HepG2 (cell line): ENCODE results near the gene TMEM253. TPM values are rescaled to one million over a fixed set of nuclear protein-coding genes. Genes with fewer than 3 reads are reported as not detected.

Source experiments
- ATAC-seq: fragments of 200-7000 bp; cut with Tn5 transposase; 3 replicates; pipeline ENCODE4 v1.9.1; 2020; ENCODE audit warnings: mild to moderate bottlenecking, moderate library complexity
- BruUV-seq: library from RNA; stranded (reverse); fragments of 400-500 nt; replicated peaks from 2 replicates; lab custom pipeline; 2021; lab: Mats Ljungman, UMichigan
- CTCF ChIA-PET: fragments of 300-600 bp; formaldehyde crosslinking; extraction: SDS; loops from one replicate; lab custom pipeline; 2021; ENCODE audit warnings: low total read pairs, inconsistent platforms, low intra/inter-chr PET ratio; lab: Yijun Ruan, JAX
- POLR2A ChIA-PET: fragments of 350-600 bp; sonication (Branson Sonifier 250); formaldehyde crosslinking; loops from one replicate; lab custom pipeline; 2020; ENCODE audit warnings: antibody characterized with exemption, inconsistent platforms; lab: Yijun Ruan, JAX
- DNase-seq: peaks from one replicate; pipeline ENCODE4 v3.0.0-alpha.2; 2015; ENCODE audit warnings: low spot score
- FAIRE-seq: peaks from 3 replicates; lab custom pipeline; 2011; peaks lifted over from hg19 to GRCh38; lab: Jason Lieb, UNC
- H2AFZ ChIP-seq: one replicate; pipeline ENCODE4 v1.6.1; 2011; ENCODE audit warnings: low read length, inconsistent platforms
- H3K27ac ChIP-seq: fragments of 300-600 bp; 3 replicates; pipeline ENCODE4 v1.8.0; 2011; ENCODE audit warnings: mixed run types, mild to moderate bottlenecking, mixed read lengths, low read length, inconsistent platforms; ENCODE audit not compliant: insufficient read depth; ENCODE audit errors: extremely low read length
- H3K27me3 ChIP-seq, 2 experiments: fragments of 200-600 bp in 1 of 2; 2 replicates in 1 of 2; 3 replicates in 1 of 2; pipeline versions ENCODE4 v1.6.0 to v1.8.0; 2011; ENCODE audit warnings: low read length in 2 of 2, mild to moderate bottlenecking in 2 of 2, moderate library complexity in 2 of 2, inconsistent platforms in 1 of 2; ENCODE audit not compliant: insufficient read depth in 2 of 2, control insufficient read depth in 1 of 2
- H3K36me3 ChIP-seq, 2 experiments: fragments of 200-600 bp in 1 of 2; replicated peaks in 1 of 2; 2 replicates in 1 of 2; 3 replicates in 1 of 2; pipeline versions ENCODE4 v1.5.1 to v1.8.0; 2011; ENCODE audit warnings: low read length in 2 of 2, inconsistent platforms in 1 of 2; ENCODE audit not compliant: insufficient read depth in 2 of 2, control insufficient read depth in 1 of 2
- H3K4me1 ChIP-seq: 2 replicates; pipeline ENCODE4 v1.5.1; 2012; ENCODE audit warnings: low read length, inconsistent platforms; ENCODE audit not compliant: insufficient read depth
- H3K4me2 ChIP-seq: 2 replicates; pipeline ENCODE4 v1.6.0; 2011; ENCODE audit warnings: low read depth, low read length, inconsistent platforms
- H3K4me3 ChIP-seq, 3 experiments: fragments of 200-600 bp in 1 of 3; sonication (generic), shearing (Covaris generic) in 1 of 3; replicated peaks in 1 of 3; 2 replicates each; pipeline ENCODE4 v1.5.1; 2011 to 2016; ENCODE audit warnings: low read length in 3 of 3, inconsistent platforms in 2 of 3, low read depth in 2 of 3, mild to moderate bottlenecking in 2 of 3, control low read depth in 1 of 3, mixed read lengths in 1 of 3; ENCODE audit not compliant: insufficient read depth in 1 of 3
- H3K79me2 ChIP-seq: one replicate; pipeline ENCODE4 v1.6.1; 2011; ENCODE audit warnings: low read length, inconsistent platforms; ENCODE audit not compliant: insufficient read depth
- H3K9ac ChIP-seq: 2 replicates; pipeline ENCODE4 v1.6.0; 2011; ENCODE audit warnings: mild to moderate bottlenecking, low read depth, low read length, inconsistent platforms; ENCODE audit not compliant: insufficient read depth
- H3K9me3 ChIP-seq: 2 replicates; pipeline ENCODE4 v1.5.1; 2012; ENCODE audit warnings: mild to moderate bottlenecking, low read length
- H4K20me1 ChIP-seq: 2 replicates; pipeline ENCODE4 v1.6.0; 2011; ENCODE audit warnings: inconsistent platforms, mild to moderate bottlenecking, low read length, moderate library complexity; ENCODE audit not compliant: insufficient read depth
- DMAP1 ChIP-seq: IDR thresholded peaks from 2 replicates; pipeline ENCODE4 v1.6.1; 2016
- DNMT3B ChIP-seq: conservative IDR thresholded peaks from 2 replicates; pipeline ENCODE4 v1.6.1; 2016; ENCODE audit warnings: missing biosample characterization, control low read depth
- JUN ChIP-seq: sonication (generic); formaldehyde crosslinking; IDR thresholded peaks from 2 replicates; pipeline ENCODE4 v1.4.0; 2020; ENCODE audit warnings: mild to moderate bottlenecking, missing genetic modification reagents
- MAFF ChIP-seq: IDR thresholded peaks from 2 replicates; pipeline ENCODE4 v1.6.1; 2011; ENCODE audit warnings: low read depth, low read length, improper control_type of control experiment
- NR2C2 ChIP-seq: sonication (generic); formaldehyde crosslinking; IDR thresholded peaks from 2 replicates; pipeline ENCODE4 v1.4.0; 2020; ENCODE audit warnings: missing genetic modification reagents, mild to moderate bottlenecking, moderate library complexity, borderline replicate concordance
- ZNF441 ChIP-seq: sonication (generic); formaldehyde crosslinking; IDR thresholded peaks from 2 replicates; pipeline ENCODE4 v1.7.0; 2021; ENCODE audit warnings: missing genetic modification reagents, borderline replicate concordance
- ZNF496 ChIP-seq: sonication (generic); formaldehyde crosslinking; IDR thresholded peaks from 2 replicates; pipeline ENCODE4 v1.8.1; 2023; ENCODE audit warnings: mild to moderate bottlenecking, moderate library complexity, missing genetic modification reagents; ENCODE audit not compliant: insufficient replicate concordance
- ZNF672 ChIP-seq: sonication (generic); formaldehyde crosslinking; IDR thresholded peaks from 2 replicates; pipeline ENCODE4 v1.8.1; 2022; ENCODE audit warnings: missing genetic modification reagents
- ZNF703 ChIP-seq: sonication (generic); formaldehyde crosslinking; IDR thresholded peaks from 2 replicates; pipeline ENCODE4 v1.5.1; 2020; ENCODE audit warnings: missing genetic modification reagents, mild to moderate bottlenecking, moderate library complexity, borderline replicate concordance
- ZNF720 ChIP-seq: sonication (generic); formaldehyde crosslinking; IDR thresholded peaks from 2 replicates; pipeline ENCODE4 v1.4.0; 2020; ENCODE audit warnings: missing genetic modification reagents
- WGBS: methylation state at CpG from one replicate; pipeline ENCODE4 v1.1.6; 2017; ENCODE audit warnings: low lambda C conversion rate; 5-methylcytosine and 5-hydroxymethylcytosine counted together
- in situ Hi-C: cut with HindIII; loops from 2 replicates; pipeline ENCODE4 v1.10.0; 2017; ENCODE audit warnings: low pct_unique_long_range_greater_than_20kb; ENCODE audit not compliant: extremely low pct_ligation_motif_present
- intact Hi-C: fragments of 100-400 bp; cut with micrococcal nuclease; formaldehyde crosslinking; loops from one replicate; pipeline ENCODE4 v1.10.0; 2022; ENCODE audit not compliant: unreplicated experiment
- polyA plus RNA-seq, 8 experiments: library from polyadenylated mRNA; depleted of rRNA in 3 of 8; stranded (reverse) in 7 of 8; unstranded in 1 of 8; fragments of >200 nt; fragmentation: Illumina TruSeq in 4 of 8; extraction: Trizol in 4 of 8; gene quantifications; 2 replicates each; pipeline versions ENCODE4 v1.2.1 to v1.2.3, GENCODE V29; 2011 to 2016; ENCODE audit warnings: low read depth in 4 of 8, missing spikeins in 1 of 8, mixed read lengths in 1 of 8; ENCODE audit not compliant: insufficient read depth in 1 of 8
- total RNA-seq, 5 experiments: library from RNA; depleted of rRNA; stranded (reverse); fragments of >200 nt; fragmentation: Illumina TruSeq; extraction: Trizol; gene quantifications; 2 replicates each; pipeline ENCODE4 v1.2.3, GENCODE V29; 2016; ENCODE audit warnings: low read depth in 1 of 5
- TF ChIP-seq, protein P1 (sequence below): sonication (generic); formaldehyde crosslinking; IDR thresholded peaks from 2 replicates; pipeline ENCODE4 v1.4.0; 2020; ENCODE audit warnings: missing genetic modification reagents, borderline replicate concordance
- TF ChIP-seq, protein P2 (sequence below): IDR thresholded peaks from 2 replicates; pipeline ENCODE4 v1.6.1; 2012; ENCODE audit warnings: inconsistent platforms
- TF ChIP-seq, protein P3 (sequence below): sonication (generic); formaldehyde crosslinking; IDR thresholded peaks from 2 replicates; pipeline ENCODE4 v1.8.1; 2023; ENCODE audit warnings: missing genetic modification reagents, inconsistent platforms, borderline replicate concordance
- TF ChIP-seq, protein P4 (sequence below): sonication (generic); formaldehyde crosslinking; IDR thresholded peaks from 2 replicates; pipeline ENCODE4 v1.5.0; 2020; ENCODE audit warnings: mild to moderate bottlenecking, low read depth, missing genetic modification reagents, borderline replicate concordance

TMEM253 gene
- total and polyA plus RNA-seq, 2 of the 13 experiments (the other 11 are each of a cell fraction or from before 2014, with no cell fraction given): 0.29 to 0.45 TPM

DNA sequence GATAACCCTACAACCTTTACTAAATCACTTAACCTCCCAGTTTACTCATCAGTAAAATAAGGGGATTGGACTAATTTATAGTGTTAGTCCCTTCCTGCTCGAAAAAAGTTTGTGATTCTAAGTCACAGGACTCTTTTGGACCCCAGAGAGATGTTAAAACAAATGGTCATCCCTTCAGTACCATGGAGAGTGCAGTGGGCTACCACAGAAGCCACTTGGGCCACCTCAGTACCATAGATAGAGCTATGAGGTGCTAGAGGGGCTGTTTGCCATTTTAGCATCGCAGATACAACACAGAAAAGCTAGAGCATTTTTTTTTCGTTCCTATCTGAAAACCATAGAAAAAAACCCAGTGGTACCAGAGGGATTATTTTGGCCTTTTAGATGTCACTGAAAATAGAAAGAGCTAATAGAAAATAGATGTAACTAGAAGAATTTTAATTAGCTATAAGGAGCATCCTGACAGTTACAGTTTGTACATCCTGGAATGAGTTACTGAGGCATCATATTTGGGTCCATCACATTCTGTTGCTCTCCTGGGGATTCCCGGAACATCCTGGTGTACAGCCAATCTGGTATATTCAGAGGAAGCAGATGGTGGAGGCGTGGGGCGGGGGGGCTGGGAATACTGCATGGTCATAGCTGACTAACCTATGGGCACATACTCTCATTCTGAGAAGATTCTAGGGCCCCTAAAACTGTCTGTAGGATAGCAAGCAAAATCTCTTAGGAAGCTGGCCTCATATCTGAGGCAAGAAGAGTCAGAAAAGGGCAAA lies 5.2 kb upstream of the TMEM253 start (continued):
- TF ChIP-seq, protein P1, sequence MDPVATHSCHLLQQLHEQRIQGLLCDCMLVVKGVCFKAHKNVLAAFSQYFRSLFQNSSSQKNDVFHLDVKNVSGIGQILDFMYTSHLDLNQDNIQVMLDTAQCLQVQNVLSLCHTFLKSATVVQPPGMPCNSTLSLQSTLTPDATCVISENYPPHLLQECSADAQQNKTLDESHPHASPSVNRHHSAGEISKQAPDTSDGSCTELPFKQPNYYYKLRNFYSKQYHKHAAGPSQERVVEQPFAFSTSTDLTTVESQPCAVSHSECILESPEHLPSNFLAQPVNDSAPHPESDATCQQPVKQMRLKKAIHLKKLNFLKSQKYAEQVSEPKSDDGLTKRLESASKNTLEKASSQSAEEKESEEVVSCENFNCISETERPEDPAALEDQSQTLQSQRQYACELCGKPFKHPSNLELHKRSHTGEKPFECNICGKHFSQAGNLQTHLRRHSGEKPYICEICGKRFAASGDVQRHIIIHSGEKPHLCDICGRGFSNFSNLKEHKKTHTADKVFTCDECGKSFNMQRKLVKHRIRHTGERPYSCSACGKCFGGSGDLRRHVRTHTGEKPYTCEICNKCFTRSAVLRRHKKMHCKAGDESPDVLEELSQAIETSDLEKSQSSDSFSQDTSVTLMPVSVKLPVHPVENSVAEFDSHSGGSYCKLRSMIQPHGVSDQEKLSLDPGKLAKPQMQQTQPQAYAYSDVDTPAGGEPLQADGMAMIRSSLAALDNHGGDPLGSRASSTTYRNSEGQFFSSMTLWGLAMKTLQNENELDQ (CRISPR knock-in tag): 0 out of 2 replicates have a peak, but pooled peaks have one; percentile 34
- TF ChIP-seq JUN (CRISPR knock-in tag): no peak
- TF ChIP-seq DNMT3B (CRISPR knock-in tag): 0 out of 2 replicates have a peak, but pooled peaks have one; percentile 43
- TF ChIP-seq ZNF672 (CRISPR knock-in tag): no peak
- TF ChIP-seq, protein P2, sequence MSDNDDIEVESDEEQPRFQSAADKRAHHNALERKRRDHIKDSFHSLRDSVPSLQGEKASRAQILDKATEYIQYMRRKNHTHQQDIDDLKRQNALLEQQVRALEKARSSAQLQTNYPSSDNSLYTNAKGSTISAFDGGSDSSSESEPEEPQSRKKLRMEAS: no peak
- no peak for TF ChIP-seq ZNF496 (CRISPR knock-in tag)
- TF ChIP-seq DMAP1 (CRISPR knock-in tag): no peak

DNA sequence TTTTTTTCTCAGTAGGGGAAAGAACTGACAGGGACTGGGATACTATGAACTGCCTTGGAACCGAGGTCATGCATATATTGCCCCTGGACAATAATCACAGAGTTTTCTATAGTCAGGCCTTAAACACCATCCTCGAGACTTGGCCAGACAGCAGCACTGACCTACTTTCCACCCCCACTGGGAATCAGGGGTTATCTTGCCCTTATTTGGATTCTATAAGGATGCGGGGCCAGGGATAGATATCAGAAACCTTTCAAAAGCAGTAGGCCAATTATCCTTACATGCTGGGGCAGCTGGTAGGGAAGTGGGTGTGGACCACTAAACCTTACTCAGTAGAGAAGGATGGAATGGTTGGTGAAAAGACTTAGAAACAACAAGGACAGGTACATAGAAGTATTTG lies 4.4 kb upstream of the TMEM253 start:
- WGBS: 93% methylated on average over 3 of the region's 3 CpGs
- POLR2A ChIA-PET: interaction anchor here (1.1 to 7.8 kb wide), 12 partner anchors 8 to 81 kb away, joined by 3 to 91 read pairs (median 13); partner anchors contain the start of gene ARHGEF40
- TF ChIP-seq ZNF720 (CRISPR knock-in tag): no peak
- TF ChIP-seq MAFF: no peak
- 0 out of 2 replicates have a peak, but pooled peaks have one; percentile 32 for TF ChIP-seq ZNF703
- TF ChIP-seq ZNF441: no peak
- TF ChIP-seq NR2C2 (CRISPR knock-in tag): no peak
- TF ChIP-seq, protein P3, sequence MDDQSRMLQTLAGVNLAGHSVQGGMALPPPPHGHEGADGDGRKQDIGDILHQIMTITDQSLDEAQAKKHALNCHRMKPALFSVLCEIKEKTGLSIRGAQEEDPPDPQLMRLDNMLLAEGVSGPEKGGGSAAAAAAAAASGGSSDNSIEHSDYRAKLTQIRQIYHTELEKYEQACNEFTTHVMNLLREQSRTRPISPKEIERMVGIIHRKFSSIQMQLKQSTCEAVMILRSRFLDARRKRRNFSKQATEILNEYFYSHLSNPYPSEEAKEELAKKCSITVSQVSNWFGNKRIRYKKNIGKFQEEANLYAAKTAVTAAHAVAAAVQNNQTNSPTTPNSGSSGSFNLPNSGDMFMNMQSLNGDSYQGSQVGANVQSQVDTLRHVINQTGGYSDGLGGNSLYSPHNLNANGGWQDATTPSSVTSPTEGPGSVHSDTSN (CRISPR knock-in tag): no peak
- TF ChIP-seq, protein P4, sequence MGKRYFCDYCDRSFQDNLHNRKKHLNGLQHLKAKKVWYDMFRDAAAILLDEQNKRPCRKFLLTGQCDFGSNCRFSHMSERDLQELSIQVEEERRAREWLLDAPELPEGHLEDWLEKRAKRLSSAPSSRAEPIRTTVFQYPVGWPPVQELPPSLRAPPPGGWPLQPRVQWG: no peak

More for the DNA sequence above, 4.4 kb upstream of the TMEM253 start:
- ATAC-seq (no peak), FAIRE-seq (no peak), DNase-seq (no peak)
- Histone ChIP-seq H3K27ac (peak overlapping the region; percentile 70), H3K4me2 (peak overlapping the region; percentile 94), H3K9ac (peak overlapping the region; percentile 77; the same call in 1 of the 2 replicates), H3K27me3 (no peaks in the 10 kb centered on the region; a peak in 1 of 5 replicates), H3K4me1 (peaks cover 64% of the 10 kb centered on the region), H2AFZ (no peak overlapping the region), H3K79me2 (peaks cover 30% of the 10 kb centered on the region), H3K36me3 (peaks cover 9 to 18% of the 10 kb centered on the region in 2 experiments), H3K9me3 (no peaks in the 10 kb centered on the region), H4K20me1 (peaks cover 8% of the 10 kb centered on the region; the same call in 1 of the 2 replicates), H3K4me3 (peak overlapping the region in 1 of 3 experiments; percentile 71; a peak in 1 of 6 replicates)
- CTCF ChIA-PET: interaction anchor here (1.5 to 12.2 kb wide), 3 partner anchors 10 to 81 kb away, joined by 4 to 320 read pairs (median 135); partner anchors contain the start of gene ARHGEF40
- intact Hi-C loops (loop anchor here (1.0 kb wide), 1 partner anchor 8 kb away; no protein-coding TSS in a partner anchor), in situ Hi-C loops (no loop called here)
- TSS peak; percentile 56 for BruUV-seq
